HepG2 (cell line): ENCODE results near the gene INPP4B. TPM values are rescaled to one million over a fixed set of nuclear protein-coding genes. Genes with fewer than 3 reads are reported as not detected.

Experiments
- ATAC-seq: fragments of 200-7000 bp; cut with Tn5 transposase; 3 replicates; pipeline ENCODE4 v1.9.1; 2020; ENCODE audit warnings: mild to moderate bottlenecking, moderate library complexity
- BruUV-seq: library from RNA; stranded (reverse); fragments of 400-500 nt; replicated peaks from 2 replicates; lab custom pipeline; 2021; lab: Mats Ljungman, UMichigan
- CTCF ChIA-PET: fragments of 300-600 bp; formaldehyde crosslinking; extraction: SDS; loops from one replicate; lab custom pipeline; 2021; ENCODE audit warnings: low total read pairs, inconsistent platforms, low intra/inter-chr PET ratio; lab: Yijun Ruan, JAX
- POLR2A ChIA-PET: fragments of 350-600 bp; sonication (Branson Sonifier 250); formaldehyde crosslinking; loops from one replicate; lab custom pipeline; 2020; ENCODE audit warnings: antibody characterized with exemption, inconsistent platforms; lab: Yijun Ruan, JAX
- DNase-seq: peaks from one replicate; pipeline ENCODE4 v3.0.0-alpha.2; 2015; ENCODE audit warnings: low spot score
- FAIRE-seq: peaks from 3 replicates; lab custom pipeline; 2011; peaks lifted over from hg19 to GRCh38; lab: Jason Lieb, UNC
- H2AFZ ChIP-seq: one replicate; pipeline ENCODE4 v1.6.1; 2011; ENCODE audit warnings: low read length, inconsistent platforms
- H3K27ac ChIP-seq: fragments of 300-600 bp; 3 replicates; pipeline ENCODE4 v1.8.0; 2011; ENCODE audit warnings: mixed run types, mild to moderate bottlenecking, mixed read lengths, low read length, inconsistent platforms; ENCODE audit not compliant: insufficient read depth; ENCODE audit errors: extremely low read length
- H3K27me3 ChIP-seq, 2 experiments: fragments of 200-600 bp in 1 of 2; 2 replicates in 1 of 2; 3 replicates in 1 of 2; pipeline versions ENCODE4 v1.6.0 to v1.8.0; 2011; ENCODE audit warnings: low read length in 2 of 2, mild to moderate bottlenecking in 2 of 2, moderate library complexity in 2 of 2, inconsistent platforms in 1 of 2; ENCODE audit not compliant: insufficient read depth in 2 of 2, control insufficient read depth in 1 of 2
- H3K36me3 ChIP-seq, 2 experiments: fragments of 200-600 bp in 1 of 2; replicated peaks in 1 of 2; 2 replicates in 1 of 2; 3 replicates in 1 of 2; pipeline versions ENCODE4 v1.5.1 to v1.8.0; 2011; ENCODE audit warnings: low read length in 2 of 2, inconsistent platforms in 1 of 2; ENCODE audit not compliant: insufficient read depth in 2 of 2, control insufficient read depth in 1 of 2
- H3K4me1 ChIP-seq: 2 replicates; pipeline ENCODE4 v1.5.1; 2012; ENCODE audit warnings: low read length, inconsistent platforms; ENCODE audit not compliant: insufficient read depth
- H3K4me2 ChIP-seq: 2 replicates; pipeline ENCODE4 v1.6.0; 2011; ENCODE audit warnings: low read depth, low read length, inconsistent platforms
- H3K4me3 ChIP-seq, 3 experiments: fragments of 200-600 bp in 1 of 3; sonication (generic), shearing (Covaris generic) in 1 of 3; replicated peaks in 1 of 3; 2 replicates each; pipeline ENCODE4 v1.5.1; 2011 to 2016; ENCODE audit warnings: low read length in 3 of 3, inconsistent platforms in 2 of 3, low read depth in 2 of 3, mild to moderate bottlenecking in 2 of 3, control low read depth in 1 of 3, mixed read lengths in 1 of 3; ENCODE audit not compliant: insufficient read depth in 1 of 3
- H3K79me2 ChIP-seq: one replicate; pipeline ENCODE4 v1.6.1; 2011; ENCODE audit warnings: low read length, inconsistent platforms; ENCODE audit not compliant: insufficient read depth
- H3K9ac ChIP-seq: 2 replicates; pipeline ENCODE4 v1.6.0; 2011; ENCODE audit warnings: mild to moderate bottlenecking, low read depth, low read length, inconsistent platforms; ENCODE audit not compliant: insufficient read depth
- H3K9me3 ChIP-seq: 2 replicates; pipeline ENCODE4 v1.5.1; 2012; ENCODE audit warnings: mild to moderate bottlenecking, low read length
- H4K20me1 ChIP-seq: 2 replicates; pipeline ENCODE4 v1.6.0; 2011; ENCODE audit warnings: inconsistent platforms, mild to moderate bottlenecking, low read length, moderate library complexity; ENCODE audit not compliant: insufficient read depth
- SALL1 ChIP-seq: sonication (generic); formaldehyde crosslinking; IDR thresholded peaks from 2 replicates; pipeline ENCODE4 v1.8.0; 2022; ENCODE audit warnings: mild to moderate bottlenecking, missing genetic modification reagents
- in situ Hi-C: cut with HindIII; loops from 2 replicates; pipeline ENCODE4 v1.10.0; 2017; ENCODE audit warnings: low pct_unique_long_range_greater_than_20kb; ENCODE audit not compliant: extremely low pct_ligation_motif_present
- intact Hi-C: fragments of 100-400 bp; cut with micrococcal nuclease; formaldehyde crosslinking; loops from one replicate; pipeline ENCODE4 v1.10.0; 2022; ENCODE audit not compliant: unreplicated experiment
- polyA plus RNA-seq, 8 experiments: library from polyadenylated mRNA; depleted of rRNA in 3 of 8; stranded (reverse) in 7 of 8; unstranded in 1 of 8; fragments of >200 nt; fragmentation: Illumina TruSeq in 4 of 8; extraction: Trizol in 4 of 8; gene quantifications; 2 replicates each; pipeline versions ENCODE4 v1.2.1 to v1.2.3, GENCODE V29; 2011 to 2016; ENCODE audit warnings: low read depth in 4 of 8, missing spikeins in 1 of 8, mixed read lengths in 1 of 8; ENCODE audit not compliant: insufficient read depth in 1 of 8
- total RNA-seq, 5 experiments: library from RNA; depleted of rRNA; stranded (reverse); fragments of >200 nt; fragmentation: Illumina TruSeq; extraction: Trizol; gene quantifications; 2 replicates each; pipeline ENCODE4 v1.2.3, GENCODE V29; 2016; ENCODE audit warnings: low read depth in 1 of 5
- TF ChIP-seq, protein P1 (sequence below): sonication (generic); formaldehyde crosslinking; IDR thresholded peaks from 2 replicates; pipeline ENCODE4 v1.5.1; 2020; ENCODE audit warnings: missing genetic modification reagents, mild to moderate bottlenecking, borderline replicate concordance
- TF ChIP-seq, protein P2 (sequence below): sonication (generic); formaldehyde crosslinking; IDR thresholded peaks from 2 replicates; pipeline ENCODE4 v1.4.0; 2020; ENCODE audit warnings: mild to moderate bottlenecking, missing genetic modification reagents
- TF ChIP-seq, protein P3 (sequence below): sonication (generic); formaldehyde crosslinking; IDR thresholded peaks from 2 replicates; pipeline ENCODE4 v1.5.0; 2020; ENCODE audit warnings: mild to moderate bottlenecking, missing genetic modification reagents, borderline replicate concordance
- TF ChIP-seq, protein P4 (sequence below): sonication (generic); formaldehyde crosslinking; IDR thresholded peaks from 2 replicates; pipeline ENCODE4 v1.4.0; 2020; ENCODE audit warnings: missing genetic modification reagents, borderline replicate concordance

The INPP4B gene
- total and polyA plus RNA-seq, 2 of the 13 experiments (the other 11 are each of a cell fraction or from before 2014, with no cell fraction given), result not detected

DNA sequence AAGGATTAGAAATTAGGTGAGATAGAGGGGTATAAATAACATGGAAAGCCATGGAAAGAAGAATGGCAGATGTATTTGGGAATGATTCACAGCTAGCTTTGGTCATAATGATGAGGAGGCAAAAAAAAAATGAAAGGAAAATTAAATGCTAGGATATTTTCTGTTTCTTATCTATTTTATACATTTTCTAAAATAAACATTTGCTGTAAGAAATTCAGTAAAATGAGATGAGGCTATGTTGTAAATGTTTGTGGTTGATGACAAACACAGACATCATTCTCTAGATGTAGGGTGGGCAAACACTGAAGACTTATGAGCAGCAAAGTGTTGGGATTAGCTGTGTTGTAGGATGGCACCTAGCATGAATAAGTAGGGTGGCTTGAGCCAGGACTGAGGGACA lies 802.6 kb downstream of the INPP4B start:
- Histone ChIP-seq H4K20me1 (no peaks in the 10 kb centered on the region), H3K9me3 (no peaks in the 10 kb centered on the region), H3K9ac (no peak overlapping the region), H2AFZ (no peak overlapping the region), H3K36me3 (no peaks in the 10 kb centered on the region), H3K4me2 (no peak overlapping the region), H3K79me2 (no peaks in the 10 kb centered on the region), H3K27ac (no peak overlapping the region), H3K4me3 (no peak overlapping the region), H3K4me1 (no peaks in the 10 kb centered on the region), H3K27me3 (no peaks in the 10 kb centered on the region)
- FAIRE-seq (no peak), DNase-seq (no peak), ATAC-seq (no peak)
- CTCF ChIA-PET, result no interaction called here
- in situ Hi-C loops, result no loop called here
- POLR2A ChIA-PET, result no interaction called here
- intact Hi-C loops, result no loop called here
- BruUV-seq, result no TSS peak
- TF ChIP-seq, protein P1, sequence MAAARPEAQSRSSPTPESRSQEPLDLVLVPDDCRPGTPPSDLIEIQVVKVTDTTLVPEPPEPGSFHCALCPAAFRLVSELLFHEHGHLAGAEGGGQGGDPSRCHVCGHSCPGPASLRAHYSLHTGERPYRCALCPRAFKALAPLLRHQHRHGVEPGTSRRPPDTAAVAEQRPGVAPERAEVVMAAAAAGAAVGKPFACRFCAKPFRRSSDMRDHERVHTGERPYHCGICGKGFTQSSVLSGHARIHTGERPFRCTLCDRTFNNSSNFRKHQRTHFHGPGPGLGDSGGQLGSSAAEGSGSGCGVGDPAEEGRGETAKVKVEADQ (CRISPR knock-in tag), result no peak
- no peak for TF ChIP-seq SALL1 (CRISPR knock-in tag)
- TF ChIP-seq, protein P2, sequence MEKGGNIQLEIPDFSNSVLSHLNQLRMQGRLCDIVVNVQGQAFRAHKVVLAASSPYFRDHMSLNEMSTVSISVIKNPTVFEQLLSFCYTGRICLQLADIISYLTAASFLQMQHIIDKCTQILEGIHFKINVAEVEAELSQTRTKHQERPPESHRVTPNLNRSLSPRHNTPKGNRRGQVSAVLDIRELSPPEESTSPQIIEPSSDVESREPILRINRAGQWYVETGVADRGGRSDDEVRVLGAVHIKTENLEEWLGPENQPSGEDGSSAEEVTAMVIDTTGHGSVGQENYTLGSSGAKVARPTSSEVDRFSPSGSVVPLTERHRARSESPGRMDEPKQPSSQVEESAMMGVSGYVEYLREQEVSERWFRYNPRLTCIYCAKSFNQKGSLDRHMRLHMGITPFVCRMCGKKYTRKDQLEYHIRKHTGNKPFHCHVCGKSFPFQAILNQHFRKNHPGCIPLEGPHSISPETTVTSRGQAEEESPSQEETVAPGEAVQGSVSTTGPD (CRISPR knock-in tag), result no peak
- TF ChIP-seq, protein P3, sequence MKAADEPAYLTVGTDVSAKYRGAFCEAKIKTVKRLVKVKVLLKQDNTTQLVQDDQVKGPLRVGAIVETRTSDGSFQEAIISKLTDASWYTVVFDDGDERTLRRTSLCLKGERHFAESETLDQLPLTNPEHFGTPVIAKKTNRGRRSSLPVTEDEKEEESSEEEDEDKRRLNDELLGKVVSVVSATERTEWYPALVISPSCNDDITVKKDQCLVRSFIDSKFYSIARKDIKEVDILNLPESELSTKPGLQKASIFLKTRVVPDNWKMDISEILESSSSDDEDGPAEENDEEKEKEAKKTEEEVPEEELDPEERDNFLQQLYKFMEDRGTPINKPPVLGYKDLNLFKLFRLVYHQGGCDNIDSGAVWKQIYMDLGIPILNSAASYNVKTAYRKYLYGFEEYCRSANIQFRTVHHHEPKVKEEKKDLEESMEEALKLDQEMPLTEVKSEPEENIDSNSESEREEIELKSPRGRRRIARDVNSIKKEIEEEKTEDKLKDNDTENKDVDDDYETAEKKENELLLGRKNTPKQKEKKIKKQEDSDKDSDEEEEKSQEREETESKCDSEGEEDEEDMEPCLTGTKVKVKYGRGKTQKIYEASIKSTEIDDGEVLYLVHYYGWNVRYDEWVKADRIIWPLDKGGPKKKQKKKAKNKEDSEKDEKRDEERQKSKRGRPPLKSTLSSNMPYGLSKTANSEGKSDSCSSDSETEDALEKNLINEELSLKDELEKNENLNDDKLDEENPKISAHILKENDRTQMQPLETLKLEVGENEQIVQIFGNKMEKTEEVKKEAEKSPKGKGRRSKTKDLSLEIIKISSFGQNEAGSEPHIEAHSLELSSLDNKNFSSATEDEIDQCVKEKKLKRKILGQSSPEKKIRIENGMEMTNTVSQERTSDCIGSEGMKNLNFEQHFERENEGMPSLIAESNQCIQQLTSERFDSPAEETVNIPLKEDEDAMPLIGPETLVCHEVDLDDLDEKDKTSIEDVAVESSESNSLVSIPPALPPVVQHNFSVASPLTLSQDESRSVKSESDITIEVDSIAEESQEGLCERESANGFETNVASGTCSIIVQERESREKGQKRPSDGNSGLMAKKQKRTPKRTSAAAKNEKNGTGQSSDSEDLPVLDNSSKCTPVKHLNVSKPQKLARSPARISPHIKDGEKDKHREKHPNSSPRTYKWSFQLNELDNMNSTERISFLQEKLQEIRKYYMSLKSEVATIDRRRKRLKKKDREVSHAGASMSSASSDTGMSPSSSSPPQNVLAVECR (CRISPR knock-in tag), result no peak
- TF ChIP-seq, protein P4, sequence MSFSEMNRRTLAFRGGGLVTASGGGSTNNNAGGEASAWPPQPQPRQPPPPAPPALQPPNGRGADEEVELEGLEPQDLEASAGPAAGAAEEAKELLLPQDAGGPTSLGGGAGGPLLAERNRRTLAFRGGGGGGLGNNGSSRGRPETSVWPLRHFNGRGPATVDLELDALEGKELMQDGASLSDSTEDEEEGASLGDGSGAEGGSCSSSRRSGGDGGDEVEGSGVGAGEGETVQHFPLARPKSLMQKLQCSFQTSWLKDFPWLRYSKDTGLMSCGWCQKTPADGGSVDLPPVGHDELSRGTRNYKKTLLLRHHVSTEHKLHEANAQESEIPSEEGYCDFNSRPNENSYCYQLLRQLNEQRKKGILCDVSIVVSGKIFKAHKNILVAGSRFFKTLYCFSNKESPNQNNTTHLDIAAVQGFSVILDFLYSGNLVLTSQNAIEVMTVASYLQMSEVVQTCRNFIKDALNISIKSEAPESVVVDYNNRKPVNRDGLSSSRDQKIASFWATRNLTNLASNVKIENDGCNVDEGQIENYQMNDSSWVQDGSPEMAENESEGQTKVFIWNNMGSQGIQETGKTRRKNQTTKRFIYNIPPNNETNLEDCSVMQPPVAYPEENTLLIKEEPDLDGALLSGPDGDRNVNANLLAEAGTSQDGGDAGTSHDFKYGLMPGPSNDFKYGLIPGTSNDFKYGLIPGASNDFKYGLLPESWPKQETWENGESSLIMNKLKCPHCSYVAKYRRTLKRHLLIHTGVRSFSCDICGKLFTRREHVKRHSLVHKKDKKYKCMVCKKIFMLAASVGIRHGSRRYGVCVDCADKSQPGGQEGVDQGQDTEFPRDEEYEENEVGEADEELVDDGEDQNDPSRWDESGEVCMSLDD (CRISPR knock-in tag), result no peak
- TF ChIP-seq, all 625 proteins: peak for 0
